Vagina (tissue), 2 donors: ENCODE results near the gene ABCB10. TPM values are rescaled to one million over a fixed set of nuclear protein-coding genes. Genes with fewer than 3 reads are reported as not detected.

Experiments used
- DNase-seq, 2 donors: peaks; one replicate each; pipeline ENCODE4 v3.0.0-alpha.2; 2017; ENCODE audit errors: extremely low spot score in 2 of 2
- H3K27ac ChIP-seq: fragments of 200-600 bp; sonication (generic); one replicate; pipeline ENCODE4 v1.5.1; 2019
- H3K27me3 ChIP-seq: fragments of 200-600 bp; sonication (generic); one replicate; pipeline ENCODE4 v1.5.1; 2019
- H3K36me3 ChIP-seq, 2 donors: fragments of 200-600 bp; sonication (generic); one replicate each; pipeline ENCODE4 v1.5.1; 2017 to 2019
- H3K4me1 ChIP-seq: fragments of 200-600 bp; sonication (generic); one replicate; pipeline ENCODE4 v1.5.1; 2019
- H3K4me3 ChIP-seq, 2 donors: fragments of 200-600 bp; sonication (generic); 1 replicate in 1 of 2; 2 replicates in 1 of 2; pipeline ENCODE4 v1.5.1; 2016 to 2019
- H3K9me3 ChIP-seq: fragments of 200-600 bp; sonication (generic); one replicate; pipeline ENCODE4 v1.5.1; 2019
- CTCF ChIP-seq, 3 experiments: fragments of 450-650 bp in 2 of 3; fragments of 200-600 bp in 1 of 3; sonication (generic) in 1 of 3; IDR thresholded peaks; one replicate each; pipeline ENCODE4 v1.5.1; 2017 to 2019; ENCODE audit warnings: antibody characterized with exemption in 3 of 3, mild to moderate bottlenecking in 2 of 3, moderate library complexity in 2 of 3
- POLR2A ChIP-seq, 2 donors: fragments of 450-650 bp; IDR thresholded peaks; one replicate each; pipeline ENCODE4 v1.6.1; 2017; ENCODE audit warnings: antibody characterized with exemption in 2 of 2, mild to moderate bottlenecking in 2 of 2, moderate library complexity in 2 of 2
- POLR2AphosphoS5 ChIP-seq, 2 donors: sonication (generic); formaldehyde crosslinking; IDR thresholded peaks; one replicate each; pipeline ENCODE4 v1.9.0; 2017; ENCODE audit warnings: antibody characterized with exemption in 2 of 2, mild to moderate bottlenecking in 2 of 2, low read depth in 1 of 2; ENCODE audit not compliant: insufficient read depth in 1 of 2
- intact Hi-C: fragments of 100-400 bp; cut with DNase I; formaldehyde crosslinking; loops from one replicate; pipeline ENCODE4 v1.15.1; 2023
- total RNA-seq: library from RNA; depleted of rRNA; stranded (reverse); fragments of >200 nt; gene quantifications from one replicate; pipeline ENCODE4 v1.2.3, GENCODE V29; 2016

Gene ABCB10
- total RNA-seq, 1 donor from 2014 or later, result 12.5 TPM

GRCh38 chr1:229572286-229572685 is 13.8 kb upstream of the ABCB10 start:
- Histone ChIP-seq H3K4me1 (no peaks in the 10 kb centered on the region), H3K9me3 (no peaks in the 10 kb centered on the region), H3K36me3 (no peaks in the 10 kb centered on the region), H3K27me3 (no peaks in the 10 kb centered on the region), H3K4me3 (no peak overlapping the region), H3K27ac (no peak overlapping the region)
- intact Hi-C loops, result no loop called here
- TF ChIP-seq POLR2A (IDR thresholded peaks at IDR 0.05) (no peak), POLR2AphosphoS5 (IDR thresholded peaks at IDR 0.05; ENCODE audit: insufficient read depth in 1 of 2, low read depth in 1 of 2) (no peak), CTCF (IDR thresholded peaks at IDR 0.05) (no peak)
- DNase-seq, result no peak

GRCh38 chr1:229570891-229571516 is 12.5 kb upstream of the ABCB10 start:
- DNase-seq, result no peak
- no peaks in the 10 kb centered on the region for H3K9me3 ChIP-seq
- no peak overlapping the region for H3K27ac ChIP-seq
- intact Hi-C loops, result no loop called here
- TF ChIP-seq POLR2A (IDR thresholded peaks at IDR 0.05) (no peak), CTCF (IDR thresholded peaks at IDR 0.05) (no peak), POLR2AphosphoS5 (IDR thresholded peaks at IDR 0.05; ENCODE audit: insufficient read depth in 1 of 2, low read depth in 1 of 2) (no peak)
- H3K36me3 ChIP-seq, result no peaks in the 10 kb centered on the region
- H3K4me3 ChIP-seq, result no peak overlapping the region
- no peaks in the 10 kb centered on the region for H3K27me3 ChIP-seq
- no peaks in the 10 kb centered on the region for H3K4me1 ChIP-seq

DNA sequence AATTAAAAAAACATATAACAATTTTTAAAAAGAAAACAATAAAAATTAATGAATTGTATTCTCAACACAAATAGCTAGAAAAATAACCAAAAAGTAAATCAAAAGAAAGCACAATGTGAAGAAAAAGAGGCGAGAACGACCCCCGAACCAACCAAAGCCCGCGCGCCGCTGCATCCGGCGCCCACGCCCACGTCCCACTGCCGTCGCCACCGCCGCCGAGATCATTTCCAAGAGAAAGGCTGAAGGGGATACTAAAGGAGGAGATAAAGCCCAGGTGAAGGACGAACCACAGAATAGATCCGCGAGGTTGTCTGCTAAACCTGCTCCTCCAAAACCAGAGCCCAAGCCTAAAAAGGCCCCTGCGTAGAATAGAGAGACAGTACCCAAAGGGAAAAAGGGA is 11.8 kb upstream of the ABCB10 start:
- no peaks in the 10 kb centered on the region for H3K36me3 ChIP-seq
- DNase-seq, result no peak
- no peak overlapping the region for H3K27ac ChIP-seq
- no peaks in the 10 kb centered on the region for H3K9me3 ChIP-seq
- H3K4me3 ChIP-seq, result no peak overlapping the region
- H3K4me1 ChIP-seq, result no peaks in the 10 kb centered on the region
- no peaks in the 10 kb centered on the region for H3K27me3 ChIP-seq
- intact Hi-C loops, result no loop called here
- no peak for TF ChIP-seq POLR2AphosphoS5 (IDR thresholded peaks at IDR 0.05; ENCODE audit: insufficient read depth in 1 of 2, low read depth in 1 of 2)
- TF ChIP-seq CTCF (IDR thresholded peaks at IDR 0.05), result no peak
- TF ChIP-seq POLR2A (IDR thresholded peaks at IDR 0.05), result no peak

DNA sequence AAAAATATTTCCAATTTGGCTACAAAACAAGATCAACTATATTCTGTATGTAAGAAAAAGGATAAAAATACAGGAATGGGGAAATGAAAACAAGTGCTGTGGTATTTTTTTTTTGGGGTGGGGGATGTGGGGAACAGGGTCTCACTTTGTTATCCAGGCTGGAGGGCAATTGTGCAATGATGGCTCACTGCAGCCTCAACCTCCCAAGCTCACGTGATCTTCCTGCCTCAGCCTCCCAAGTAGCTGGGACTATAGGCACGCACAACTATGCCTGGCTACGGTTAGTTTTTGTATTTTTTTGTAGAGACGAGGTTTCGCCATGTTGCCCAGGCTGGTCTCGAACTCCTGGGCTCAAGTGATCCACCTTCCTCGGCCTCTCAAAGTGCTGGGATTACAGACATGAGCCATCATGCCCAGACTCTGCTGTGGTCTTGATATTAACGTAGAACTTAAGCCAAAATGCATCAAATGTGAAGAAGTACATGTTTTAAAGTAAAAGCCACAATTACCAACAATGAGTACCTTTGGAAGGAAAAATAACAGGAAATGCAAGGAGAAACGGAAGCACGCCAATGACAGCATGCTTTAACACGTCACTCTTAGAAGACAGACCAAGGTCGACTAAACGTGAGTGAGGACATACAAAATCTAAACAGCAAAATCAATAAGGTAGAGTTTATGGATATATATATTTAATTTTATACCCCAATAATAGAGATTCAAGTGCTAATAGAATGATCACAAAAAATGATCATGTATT is 8.8 kb upstream of the ABCB10 start:
- intact Hi-C loops, result no loop called here
- DNase-seq, result no peak
- no peak overlapping the region for H3K27ac ChIP-seq
- TF ChIP-seq POLR2AphosphoS5 (IDR thresholded peaks at IDR 0.05; ENCODE audit: insufficient read depth in 1 of 2, low read depth in 1 of 2), result no peak
- no peak for TF ChIP-seq POLR2A (IDR thresholded peaks at IDR 0.05)
- no peak for TF ChIP-seq CTCF (IDR thresholded peaks at IDR 0.05)
- H3K9me3 ChIP-seq, result no peaks in the 10 kb centered on the region
- no peaks in the 10 kb centered on the region for H3K36me3 ChIP-seq
- H3K27me3 ChIP-seq, result no peaks in the 10 kb centered on the region
- no peak overlapping the region for H3K4me3 ChIP-seq
- H3K4me1 ChIP-seq, result no peaks in the 10 kb centered on the region

GRCh38 chr1:229563701-229564100 is 5.2 kb upstream of the ABCB10 start:
- H3K36me3 ChIP-seq, result no peaks in the 10 kb centered on the region
- intact Hi-C loops, result no loop called here
- H3K27me3 ChIP-seq, result no peaks in the 10 kb centered on the region
- H3K4me3 ChIP-seq, result no peak overlapping the region
- H3K4me1 ChIP-seq, result peaks cover 5% of the 10 kb centered on the region
- H3K27ac ChIP-seq, result peak overlapping the region; percentile 37
- no peaks in the 10 kb centered on the region for H3K9me3 ChIP-seq
- DNase-seq, result no peak
- TF ChIP-seq CTCF (IDR thresholded peaks at IDR 0.05) (no peak), POLR2AphosphoS5 (IDR thresholded peaks at IDR 0.05; ENCODE audit: insufficient read depth in 1 of 2, low read depth in 1 of 2) (peak in 1 of 2 donors; percentile 86)
